ENCODE results near the gene BRF1. TPM values are rescaled to one million over a fixed set of nuclear protein-coding genes. Genes with fewer than 3 reads are reported as not detected.
"Not testable (repeated sequence)": the region's sequence is repeated elsewhere in the genome, so short reads cannot be mapped to it uniquely, and the experiment has no call there.

The BRF1 gene
- total and polyA plus RNA-seq, 2 donors from 2014 or later, result 19.3 to 34.1 TPM

DNA sequence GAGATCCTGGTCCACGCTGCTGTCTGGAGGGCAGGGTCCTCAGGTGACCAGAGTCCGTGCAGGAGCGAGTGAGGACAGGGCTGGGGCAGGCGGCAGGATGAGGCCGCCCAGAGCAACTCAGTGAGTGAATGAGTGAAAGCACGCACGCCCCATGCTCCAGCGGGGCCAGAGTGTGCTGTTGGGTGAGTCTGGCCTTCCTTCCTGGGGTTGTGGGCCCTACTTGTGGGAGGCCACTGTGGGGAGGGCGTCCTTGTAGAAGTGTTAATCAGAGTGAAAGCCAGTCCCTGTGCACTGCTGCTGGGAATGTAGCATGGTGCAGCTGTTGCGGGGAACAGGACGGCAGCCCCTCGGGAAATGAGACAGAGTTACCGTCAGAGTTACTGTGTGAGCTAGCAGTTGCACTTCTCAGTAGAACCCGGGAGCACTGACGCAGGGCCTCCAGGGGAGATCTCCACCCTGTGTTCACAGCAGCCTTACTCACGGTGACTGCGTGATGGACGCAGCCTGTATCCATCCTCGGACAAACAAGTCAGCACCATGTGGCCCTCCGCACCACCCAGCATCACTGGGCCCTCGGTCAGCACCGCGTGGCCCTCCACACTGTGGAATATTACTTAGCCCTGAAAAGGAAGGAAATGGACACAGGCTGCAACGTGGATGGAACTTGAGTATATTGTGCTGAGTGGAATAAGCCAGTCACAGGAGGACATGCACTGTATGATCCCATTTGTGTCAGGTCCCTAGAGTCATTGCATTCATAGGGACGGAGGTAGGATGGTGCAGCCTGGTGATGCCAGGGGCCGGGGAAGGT lies 35.9 kb upstream of the BRF1 start:
- DNase-seq (no peak), FAIRE-seq (no peak)
- TF ChIP-seq, protein P1, sequence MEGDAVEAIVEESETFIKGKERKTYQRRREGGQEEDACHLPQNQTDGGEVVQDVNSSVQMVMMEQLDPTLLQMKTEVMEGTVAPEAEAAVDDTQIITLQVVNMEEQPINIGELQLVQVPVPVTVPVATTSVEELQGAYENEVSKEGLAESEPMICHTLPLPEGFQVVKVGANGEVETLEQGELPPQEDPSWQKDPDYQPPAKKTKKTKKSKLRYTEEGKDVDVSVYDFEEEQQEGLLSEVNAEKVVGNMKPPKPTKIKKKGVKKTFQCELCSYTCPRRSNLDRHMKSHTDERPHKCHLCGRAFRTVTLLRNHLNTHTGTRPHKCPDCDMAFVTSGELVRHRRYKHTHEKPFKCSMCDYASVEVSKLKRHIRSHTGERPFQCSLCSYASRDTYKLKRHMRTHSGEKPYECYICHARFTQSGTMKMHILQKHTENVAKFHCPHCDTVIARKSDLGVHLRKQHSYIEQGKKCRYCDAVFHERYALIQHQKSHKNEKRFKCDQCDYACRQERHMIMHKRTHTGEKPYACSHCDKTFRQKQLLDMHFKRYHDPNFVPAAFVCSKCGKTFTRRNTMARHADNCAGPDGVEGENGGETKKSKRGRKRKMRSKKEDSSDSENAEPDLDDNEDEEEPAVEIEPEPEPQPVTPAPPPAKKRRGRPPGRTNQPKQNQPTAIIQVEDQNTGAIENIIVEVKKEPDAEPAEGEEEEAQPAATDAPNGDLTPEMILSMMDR (IDR thresholded peaks at IDR 0.05; ENCODE audit: borderline replicate concordance, extremely low read depth, insufficient read depth), result no peak
- Histone ChIP-seq H3K27me3 (ENCODE audit: control insufficient read depth, insufficient read depth, low read length) (no peaks in the 10 kb centered on the region), H3K27ac (ENCODE audit: low read depth in 2 of 2, low read length in 2 of 2) (no peak overlapping the region), H3K4me1 (ENCODE audit: control insufficient read depth in 2 of 3, insufficient read depth in 2 of 3, low read depth in 1 of 3, low read length in 3 of 3) (peaks cover 0 to 53% (median 18%) of the 10 kb centered on the region in 3 donors), H3K36me3 (ENCODE audit: control insufficient read depth in 2 of 3, insufficient read depth in 3 of 3, low read length in 3 of 3) (no peaks in the 10 kb centered on the region), H3K9me3 (ENCODE audit: control insufficient read depth in 2 of 3, insufficient read depth in 1 of 3, low read length in 3 of 3) (no peaks in the 10 kb centered on the region), H3K4me3 (ENCODE audit: low read length in 3 of 3) (no peak overlapping the region), H3K9ac (ENCODE audit: low read length in 3 of 3) (no peak overlapping the region)
- intact Hi-C loops (cut with DNase I), result no loop called here

DNA sequence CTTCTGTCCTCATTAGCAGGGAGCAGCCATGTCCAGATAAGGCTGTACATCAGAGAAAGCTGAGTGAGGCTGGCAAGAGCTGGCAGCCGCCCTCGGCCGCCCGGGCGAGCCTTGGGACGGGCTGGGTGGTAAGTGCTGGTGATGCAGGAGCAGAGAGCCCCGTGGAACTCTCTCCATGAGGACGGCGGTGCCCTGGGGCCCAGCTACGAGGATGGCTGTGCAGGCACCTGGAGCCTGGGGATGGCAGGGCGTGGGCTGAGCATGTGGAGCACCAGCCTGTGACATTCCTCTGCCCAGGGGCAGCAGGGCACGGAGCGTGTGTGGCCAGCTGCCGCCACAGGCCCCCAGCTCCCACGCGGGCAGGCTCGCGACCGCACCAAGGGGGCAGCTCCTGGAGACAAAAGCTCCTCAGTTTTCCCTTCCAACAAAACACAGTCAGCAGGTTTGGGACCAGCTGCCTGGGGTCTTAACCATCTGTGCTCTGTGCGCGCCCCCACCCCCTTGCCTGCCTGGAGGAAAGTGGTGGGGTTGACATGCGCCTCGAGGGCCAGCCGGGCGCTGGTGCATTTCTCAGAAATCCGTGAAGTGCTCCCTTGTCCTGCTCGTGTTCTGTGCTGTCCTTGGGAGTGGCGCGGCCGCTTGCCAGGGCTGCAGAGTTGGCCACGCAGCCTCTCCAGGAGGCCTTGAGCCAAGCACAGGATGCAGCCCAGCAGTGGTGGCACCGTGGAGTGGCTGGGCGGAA lies 35.1 kb upstream of the BRF1 start:
- Histone ChIP-seq H3K9ac (ENCODE audit: low read length in 3 of 3) (no peak overlapping the region), H3K27me3 (ENCODE audit: control insufficient read depth, insufficient read depth, low read length) (no peaks in the 10 kb centered on the region), H3K4me1 (ENCODE audit: control insufficient read depth in 2 of 3, insufficient read depth in 2 of 3, low read depth in 1 of 3, low read length in 3 of 3) (peaks cover 0 to 57% (median 18%) of the 10 kb centered on the region in 3 donors), H3K4me3 (ENCODE audit: low read length in 3 of 3) (no peak overlapping the region), H3K27ac (ENCODE audit: low read depth in 2 of 2, low read length in 2 of 2) (no peak overlapping the region), H3K36me3 (ENCODE audit: control insufficient read depth in 2 of 3, insufficient read depth in 3 of 3, low read length in 3 of 3) (no peaks in the 10 kb centered on the region), H3K9me3 (ENCODE audit: control insufficient read depth in 2 of 3, insufficient read depth in 1 of 3, low read length in 3 of 3) (no peaks in the 10 kb centered on the region)
- TF ChIP-seq, protein P1 (IDR thresholded peaks at IDR 0.05; ENCODE audit: borderline replicate concordance, extremely low read depth, insufficient read depth), result no peak
- intact Hi-C loops (cut with DNase I), result no loop called here
- FAIRE-seq, result no peak
- DNase-seq, result peak in 2 of 5 donors; percentile 49 to 61

DNA sequence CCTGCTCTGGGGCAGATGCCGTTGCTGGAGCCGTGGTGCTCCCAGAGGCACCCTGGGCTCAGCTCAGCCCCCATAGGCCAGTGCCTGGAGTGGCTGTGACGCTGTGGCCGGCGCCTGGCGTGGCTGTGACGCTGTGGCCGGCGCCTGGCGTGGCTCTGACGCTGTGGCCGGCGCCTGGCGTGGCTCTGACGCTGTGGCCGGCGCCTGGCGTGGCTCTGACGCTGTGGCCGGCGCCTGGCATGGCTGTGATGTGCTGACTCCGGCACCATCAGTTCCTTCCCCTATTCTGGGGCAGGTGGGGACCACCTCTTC lies 34.4 kb upstream of the BRF1 start:
- peaks cover 0 to 62% (median 18%) of the 10 kb centered on the region in 3 donors for H3K4me1 ChIP-seq (ENCODE audit: control insufficient read depth in 2 of 3, insufficient read depth in 2 of 3, low read depth in 1 of 3, low read length in 3 of 3)
- FAIRE-seq; H3K4me3 ChIP-seq (ENCODE audit: low read length in 3 of 3); H3K9ac ChIP-seq (ENCODE audit: low read length in 3 of 3); intact Hi-C loops (cut with DNase I); H3K27ac ChIP-seq (ENCODE audit: low read depth in 2 of 2, low read length in 2 of 2); H3K36me3 ChIP-seq (ENCODE audit: control insufficient read depth in 2 of 3, insufficient read depth in 3 of 3, low read length in 3 of 3); DNase-seq; H3K9me3 ChIP-seq (ENCODE audit: control insufficient read depth in 2 of 3, insufficient read depth in 1 of 3, low read length in 3 of 3); H3K27me3 ChIP-seq (ENCODE audit: control insufficient read depth, insufficient read depth, low read length): not testable (repeated sequence)

Measured in kidney (tissue), 14 donors.